SHP77 (cell line): ENCODE measurements around the gene SMAD6.
"Not testable (repeated sequence)": the region's sequence is repeated elsewhere in the genome, so short reads cannot be mapped to it uniquely, and the experiment has no call there.

ENCODE experiments used
- DNase-seq, 2 experiments: peaks; one replicate each; lab custom pipeline; 2025; lab: John Stamatoyannopoulos, UW

The SMAD6 gene

DNA sequence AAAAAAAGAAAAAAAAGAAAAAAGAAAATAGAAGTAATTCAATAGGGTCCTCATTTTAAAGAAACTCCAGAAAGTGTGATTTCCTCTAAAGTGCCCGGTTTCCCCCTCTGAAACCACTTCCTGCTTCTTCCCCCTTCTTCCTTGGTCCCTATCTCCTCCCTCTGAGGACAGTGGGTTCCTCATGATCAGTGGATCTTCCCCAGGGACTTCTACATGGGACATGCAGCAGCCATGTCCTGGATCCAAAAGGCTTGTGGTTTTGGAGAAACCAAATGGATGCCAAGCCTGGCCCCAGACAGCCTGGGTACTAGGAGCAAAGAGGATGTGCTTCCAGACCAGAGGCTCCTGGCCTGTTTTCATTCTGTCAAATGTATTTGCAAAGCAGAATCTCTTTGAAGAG is 26.6 kb upstream of the SMAD6 start:
- no peak for DNase-seq

DNA sequence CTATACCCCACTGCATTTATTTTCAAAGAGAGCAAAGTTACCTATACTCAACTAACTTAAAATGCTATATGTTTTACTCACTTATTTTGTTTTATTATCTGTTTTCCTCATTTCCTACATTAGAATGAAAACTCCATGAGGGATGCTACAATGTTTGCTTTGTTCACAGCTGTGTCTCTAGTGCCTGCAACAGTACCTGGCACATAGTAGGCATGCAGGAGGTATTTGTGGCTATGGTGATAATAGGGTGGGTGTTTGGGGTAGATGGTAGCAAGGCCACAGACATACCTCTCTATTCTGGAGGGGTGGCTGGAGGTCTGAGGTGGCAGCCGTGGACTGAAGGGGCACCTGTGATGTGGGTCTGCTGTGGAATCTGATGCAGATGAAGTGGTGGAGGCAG is 24.7 kb upstream of the SMAD6 start:
- no peak for DNase-seq

DNA sequence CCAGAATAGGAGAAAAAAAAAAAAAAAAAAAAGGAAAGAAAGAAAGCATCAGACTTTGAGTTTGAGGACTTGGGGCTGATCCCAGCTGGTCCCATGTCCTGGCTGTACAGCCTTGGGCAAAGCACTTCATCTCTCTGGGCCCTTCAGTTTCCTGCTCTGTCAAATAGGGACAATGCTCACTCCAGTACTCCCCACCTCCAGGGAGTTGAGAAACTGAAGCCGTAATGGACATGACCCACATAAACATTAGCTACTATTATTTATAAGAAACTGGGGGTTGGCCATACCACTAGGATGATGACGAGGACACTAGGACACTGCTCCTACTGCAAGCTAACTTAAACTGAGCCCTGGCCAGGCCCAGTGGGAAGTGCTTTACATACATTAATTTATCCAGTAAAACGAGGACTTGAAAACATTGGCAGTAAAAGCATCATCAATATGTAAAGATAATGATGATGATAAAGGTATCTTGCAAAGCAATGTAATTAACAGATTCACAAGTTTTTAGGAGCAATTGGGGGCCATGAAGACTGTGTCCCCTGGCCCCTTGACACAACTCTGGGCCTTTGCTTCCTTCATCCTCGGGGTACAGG is 22.9 kb upstream of the SMAD6 start:
- DNase-seq, result no peak

DNA sequence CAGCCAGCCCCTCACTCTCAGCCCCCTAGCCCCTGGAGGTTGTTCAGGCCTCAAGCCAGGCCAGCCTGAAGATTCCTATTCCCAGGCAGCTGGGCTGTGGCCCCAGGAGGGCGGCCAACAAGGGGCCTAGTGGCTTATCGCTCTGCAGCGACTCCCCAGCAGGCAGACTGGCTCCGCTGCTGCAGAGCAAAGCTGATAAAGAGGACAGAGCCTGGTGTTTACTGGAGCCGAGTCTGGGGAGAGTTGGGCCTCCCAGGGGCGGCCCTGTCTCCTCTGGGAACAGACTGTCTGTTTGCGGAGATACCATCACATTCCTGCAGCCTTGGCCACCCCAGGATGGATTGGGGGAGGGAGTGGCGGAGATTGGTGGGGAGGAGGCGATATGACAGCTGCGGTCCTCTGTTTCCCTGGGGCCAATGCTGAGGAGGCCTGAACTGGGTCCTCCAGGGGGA is 22.4 kb upstream of the SMAD6 start:
- no peak for DNase-seq

DNA sequence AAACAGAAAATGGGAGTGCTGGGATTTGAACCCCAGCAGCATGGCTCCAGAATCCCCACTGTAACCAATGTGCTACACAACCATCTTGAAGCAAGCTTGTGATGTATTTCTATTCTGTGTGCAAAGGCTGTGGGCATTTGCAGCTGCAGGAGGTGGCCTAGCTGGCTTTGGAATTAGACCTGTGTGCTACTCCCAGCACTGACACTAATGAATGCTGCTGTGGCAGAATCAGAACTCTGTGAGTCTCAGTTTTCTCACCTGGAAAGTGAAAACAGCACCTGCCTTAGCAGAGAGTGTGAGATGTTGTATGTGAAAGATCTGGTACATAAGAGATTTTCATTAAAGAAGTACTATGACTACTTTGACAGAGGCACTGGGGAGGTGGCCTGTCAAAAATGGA is 21.5 kb upstream of the SMAD6 start:
- DNase-seq, result no peak

DNA sequence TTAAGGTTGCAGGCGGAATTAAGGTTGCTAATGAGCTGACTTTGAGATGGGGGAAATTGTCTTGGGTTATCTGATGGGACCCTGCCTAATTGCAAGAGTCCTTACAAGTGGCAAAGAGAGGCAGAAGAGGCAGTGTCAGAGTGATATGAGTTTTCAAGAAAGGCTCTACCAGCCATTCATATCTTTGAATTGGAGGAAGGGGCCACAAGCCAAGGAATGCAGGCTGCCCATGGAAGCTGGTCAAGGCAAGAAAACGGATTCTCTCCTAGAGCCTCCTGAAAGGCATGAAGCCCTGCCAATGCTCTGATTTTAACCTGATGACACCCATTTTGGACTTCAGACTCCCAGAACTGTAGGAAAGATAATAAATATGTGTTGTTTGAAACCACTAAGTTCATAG is 20.6 kb upstream of the SMAD6 start:
- no peak for DNase-seq

DNA sequence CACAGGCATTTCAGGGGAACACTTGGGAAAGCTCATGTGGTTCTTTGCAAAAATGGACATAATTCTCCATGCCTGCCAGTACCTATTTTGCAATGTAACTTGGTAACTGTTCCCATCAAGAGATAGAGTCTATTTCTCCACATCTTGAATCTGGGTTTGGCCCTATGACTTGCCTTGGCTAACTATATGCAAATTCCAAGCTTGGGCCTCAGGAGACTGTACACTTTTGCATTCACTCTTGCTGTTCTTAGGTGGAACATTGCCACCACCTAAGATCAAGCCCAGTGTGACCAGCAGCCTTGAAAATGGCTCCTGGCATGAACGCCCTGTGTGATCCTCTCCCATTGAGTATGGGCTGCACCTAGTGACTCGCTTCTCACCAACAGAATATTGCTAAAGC is 19.8 kb upstream of the SMAD6 start:
- no peak for DNase-seq

DNA sequence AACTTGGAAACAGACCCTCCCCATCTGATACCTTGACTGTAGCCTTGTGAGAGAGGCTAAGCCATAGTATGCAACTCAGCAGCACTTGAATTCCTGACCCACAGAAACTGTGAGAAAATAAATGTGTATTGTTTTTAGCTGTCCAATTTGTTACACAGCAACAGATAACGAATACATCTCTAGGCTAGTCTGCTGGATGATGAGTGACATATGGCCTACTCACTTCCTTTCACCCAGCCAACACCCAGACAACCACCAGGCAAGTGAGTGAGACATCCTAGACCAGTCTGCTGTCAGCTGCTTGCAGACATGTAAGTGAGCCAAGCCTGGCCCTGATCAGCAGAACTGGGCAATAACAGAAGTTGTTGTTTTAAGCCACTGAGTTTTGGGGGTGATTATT is 19.2 kb upstream of the SMAD6 start:
- DNase-seq, result no peak

DNA sequence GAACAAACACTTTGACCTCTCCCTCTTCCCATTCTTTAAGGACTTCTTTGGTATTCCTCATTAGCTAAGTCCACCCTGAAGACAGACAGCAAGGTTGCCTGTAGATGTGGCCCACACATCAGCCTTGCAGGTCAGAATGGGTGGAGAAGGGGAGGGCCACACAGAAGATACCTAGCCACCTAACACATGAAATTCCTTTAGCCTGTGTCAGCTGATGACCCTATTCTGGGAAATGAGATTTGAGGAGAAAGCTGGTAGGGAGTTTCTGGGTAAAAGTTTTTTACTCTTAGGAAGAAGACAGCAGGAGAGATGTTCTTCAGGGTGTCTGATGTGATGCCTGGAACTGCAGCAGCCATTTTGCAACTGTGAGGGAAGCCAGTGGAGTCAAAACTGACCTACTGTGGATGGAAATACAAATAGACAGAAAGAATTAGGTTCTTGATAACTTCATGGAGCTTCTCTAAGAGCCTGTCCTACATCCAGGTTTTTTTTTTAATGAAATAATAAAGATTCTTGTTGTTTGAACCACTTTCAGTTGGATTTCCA is 17.8 kb upstream of the SMAD6 start:
- DNase-seq, result no peak

DNA sequence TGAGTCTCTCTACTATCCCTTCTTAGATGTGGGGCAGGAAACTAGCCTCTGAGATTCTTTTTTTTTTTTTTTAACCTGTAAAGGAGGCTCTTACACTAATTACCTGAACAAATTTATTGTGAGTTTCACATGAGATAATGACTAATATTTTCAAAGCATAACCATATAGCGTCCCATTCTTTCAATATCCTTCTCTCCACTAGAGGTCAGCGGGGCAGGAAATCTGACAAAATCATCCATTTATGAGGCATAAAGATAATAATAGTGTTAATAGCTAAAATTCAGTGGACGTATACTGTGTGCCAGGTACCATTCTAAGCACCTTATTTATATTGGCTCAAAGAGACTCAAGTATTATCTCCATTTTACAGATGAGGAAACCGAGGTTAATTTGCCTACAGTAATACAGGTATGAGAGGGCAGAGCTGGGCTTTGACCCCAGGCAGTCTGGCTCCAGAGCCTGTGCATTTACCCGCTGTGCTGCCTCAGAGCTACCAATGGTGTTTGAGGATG is 16.3 kb upstream of the SMAD6 start:
- no peak for DNase-seq

DNA sequence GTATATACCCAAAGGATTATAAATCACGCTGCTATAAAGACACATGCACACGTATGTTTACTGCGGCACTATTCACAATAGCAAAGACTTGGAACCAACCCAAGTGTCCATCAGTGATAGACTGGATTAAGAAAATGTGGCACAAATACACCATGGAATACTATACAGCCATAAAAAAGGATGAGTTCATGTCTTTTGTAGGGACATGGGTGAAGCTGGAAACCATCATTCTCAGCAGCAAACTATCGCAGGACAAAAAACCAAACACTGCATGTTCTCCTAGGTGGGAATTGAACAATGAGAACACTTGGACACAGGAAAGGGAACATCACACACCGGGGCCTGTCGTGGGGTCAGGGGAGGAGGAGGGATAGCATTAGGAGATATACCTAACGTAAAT is 11.1 kb upstream of the SMAD6 start:
- not testable (repeated sequence) for DNase-seq

DNA sequence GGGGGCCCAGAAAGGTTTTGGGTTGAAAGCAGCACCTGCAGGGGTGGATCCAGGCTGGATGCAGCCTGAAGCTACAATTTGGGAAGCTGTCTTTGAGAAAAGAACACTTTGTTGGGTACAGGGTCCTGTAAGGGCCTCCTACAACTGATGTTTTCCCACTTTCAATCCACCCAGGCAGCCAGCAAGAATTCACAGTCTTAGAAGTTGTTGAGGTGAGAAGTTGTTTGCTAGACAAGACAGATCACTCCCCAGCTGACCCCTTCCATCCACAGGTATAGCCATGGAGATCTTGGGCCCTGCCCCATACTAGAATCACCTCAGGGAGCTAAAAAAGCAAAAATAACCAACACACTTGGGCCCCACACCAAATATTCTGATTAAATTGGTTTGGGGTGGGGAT is 10.3 kb upstream of the SMAD6 start:
- no peak for DNase-seq

DNA sequence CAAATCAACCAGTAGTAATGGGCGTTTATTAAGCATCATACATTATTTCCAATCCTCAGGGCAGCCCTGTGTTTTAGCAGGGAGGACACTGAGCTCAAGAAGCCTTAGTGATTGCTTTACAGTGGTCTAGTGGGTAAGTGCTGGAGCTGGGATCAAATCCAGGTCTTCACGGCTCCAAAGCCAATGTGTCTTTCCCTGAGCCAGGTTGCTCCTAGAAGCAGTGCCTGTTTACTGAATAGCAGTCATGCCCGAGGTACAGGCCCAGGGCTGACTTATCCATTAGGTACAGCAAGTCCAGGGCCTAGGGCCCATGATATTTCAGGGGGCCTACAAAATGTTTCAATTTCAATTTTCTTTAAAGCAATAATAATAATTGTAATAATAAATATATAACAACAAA is 9.6 kb upstream of the SMAD6 start:
- DNase-seq, result no peak

DNA sequence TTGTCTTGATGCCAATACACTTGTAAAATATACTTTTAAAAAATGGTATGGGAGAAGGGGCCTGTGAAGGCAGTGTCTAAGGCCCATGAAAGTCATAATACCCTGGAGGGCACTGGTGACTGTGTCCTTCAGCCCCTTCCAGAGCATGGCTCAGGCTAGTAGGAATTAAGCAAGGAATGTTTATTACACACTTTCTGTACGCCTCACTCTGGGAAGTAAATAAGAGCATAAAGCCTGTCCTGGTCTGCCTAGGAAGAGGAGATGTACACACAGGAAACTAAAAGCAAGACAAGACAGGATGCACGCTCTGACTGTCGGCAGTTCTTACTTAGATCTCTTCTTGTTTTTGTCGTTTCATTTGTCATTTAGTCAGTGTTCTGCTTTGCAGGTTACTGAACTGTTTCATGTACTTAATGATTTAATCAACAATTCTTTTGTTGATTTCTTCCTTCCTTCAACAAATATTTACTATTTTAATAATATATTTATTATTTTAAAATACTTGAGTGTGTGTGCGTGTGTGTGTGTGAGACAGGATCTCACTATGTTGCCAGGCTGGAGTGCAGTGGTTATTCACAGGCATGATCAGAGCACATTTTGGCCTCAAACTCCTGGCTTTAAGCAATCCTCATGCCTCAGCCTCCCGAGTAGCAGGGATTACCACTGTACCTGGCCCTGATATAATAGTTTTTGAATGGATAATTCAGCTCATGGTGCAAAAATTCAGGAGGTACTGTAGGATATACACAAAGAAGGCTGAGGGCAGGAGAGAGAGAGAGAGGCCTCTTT is 9.0 kb upstream of the SMAD6 start:
- DNase-seq, result no peak

DNA sequence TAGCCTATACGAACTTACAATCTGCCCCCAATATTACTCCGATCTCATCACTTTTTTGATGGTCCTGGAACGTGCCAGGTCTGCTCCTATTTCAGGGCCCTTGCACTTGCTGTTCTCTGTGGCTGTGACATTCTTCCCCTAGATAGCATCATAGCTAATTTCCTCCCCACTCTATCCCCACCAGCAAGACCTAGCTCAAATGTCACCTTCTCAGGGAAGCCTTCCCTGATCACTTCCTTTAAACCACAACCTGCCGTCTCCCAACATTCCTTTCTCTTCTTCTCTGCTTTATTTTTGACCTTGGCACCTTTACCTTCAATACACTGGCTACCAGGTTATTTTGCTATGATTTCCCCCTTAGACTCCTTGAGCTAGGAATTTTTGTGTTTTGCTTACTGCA is 5.3 kb upstream of the SMAD6 start:
- DNase-seq, result no peak

DNA sequence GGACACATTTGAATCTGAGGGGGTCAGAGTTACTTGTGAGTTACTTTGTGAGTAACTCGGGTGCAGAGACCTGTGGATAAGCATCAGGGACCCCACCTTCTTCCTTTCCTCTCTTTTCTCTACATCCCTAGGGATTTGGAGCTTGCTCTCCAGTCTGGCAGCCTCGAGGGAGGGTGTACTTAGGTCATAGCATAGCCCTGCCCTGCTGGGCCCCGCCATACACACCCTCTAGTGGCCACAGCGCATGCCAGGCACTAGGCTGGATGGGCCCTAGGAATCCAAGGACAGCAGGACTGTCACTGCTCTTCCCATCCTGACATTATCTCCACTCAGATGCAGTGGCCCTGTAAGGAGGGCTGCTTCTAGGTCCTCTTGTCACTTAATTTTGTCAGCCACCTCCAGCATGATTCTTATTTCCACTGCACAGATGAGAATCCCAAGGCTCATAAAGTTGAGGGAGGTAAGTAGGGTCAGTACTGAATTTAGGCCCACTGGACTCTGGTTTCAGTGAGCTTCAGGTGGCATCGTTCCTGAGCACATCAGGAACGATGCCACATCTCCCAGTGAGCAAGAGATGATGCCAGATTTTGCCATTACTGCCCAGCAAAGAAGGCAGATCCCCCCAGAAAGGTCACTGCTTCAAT is 3.6 kb upstream of the SMAD6 start:
- peak; percentile 37 to 59 for DNase-seq

DNA sequence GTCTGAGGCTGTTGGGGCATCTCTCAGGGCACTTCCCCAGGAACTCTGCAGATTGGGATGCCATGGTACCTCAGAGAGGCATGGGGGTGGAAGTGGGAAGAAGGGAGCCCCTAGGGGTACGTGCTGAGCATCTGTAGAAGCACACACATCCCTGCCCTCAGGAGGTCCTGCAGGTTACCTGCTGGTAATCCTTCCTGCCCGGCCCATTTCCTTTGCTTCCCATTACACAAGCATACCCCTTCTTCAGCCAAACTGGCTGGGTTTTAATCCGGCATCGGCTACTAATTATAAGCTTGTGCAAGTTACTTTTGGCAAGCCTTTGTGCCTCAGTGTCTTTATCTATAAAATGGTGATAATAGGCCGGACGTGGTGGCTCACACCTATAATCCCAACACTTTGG is 3.1 kb upstream of the SMAD6 start:
- DNase-seq, result no peak

DNA sequence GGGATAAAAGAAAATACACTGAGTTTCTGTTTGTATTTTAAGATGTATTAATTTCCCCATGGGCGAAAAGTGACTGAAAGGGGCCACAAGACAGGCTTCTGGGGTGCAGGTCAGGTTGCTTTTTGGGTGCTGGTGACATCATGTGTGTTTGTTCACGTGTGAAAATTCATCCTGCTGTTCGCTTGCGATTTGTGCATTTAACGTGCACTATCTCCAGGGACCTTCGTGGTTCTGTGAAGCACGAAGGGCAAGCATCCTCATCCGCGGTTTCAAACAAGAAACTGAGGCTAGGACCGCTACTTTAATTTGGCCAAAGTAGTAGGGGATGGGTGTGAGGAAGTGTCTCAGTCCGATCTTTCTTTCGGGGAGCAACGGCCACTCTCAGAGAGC is 1.6 kb upstream of the SMAD6 start:
- no peak for DNase-seq

DNA sequence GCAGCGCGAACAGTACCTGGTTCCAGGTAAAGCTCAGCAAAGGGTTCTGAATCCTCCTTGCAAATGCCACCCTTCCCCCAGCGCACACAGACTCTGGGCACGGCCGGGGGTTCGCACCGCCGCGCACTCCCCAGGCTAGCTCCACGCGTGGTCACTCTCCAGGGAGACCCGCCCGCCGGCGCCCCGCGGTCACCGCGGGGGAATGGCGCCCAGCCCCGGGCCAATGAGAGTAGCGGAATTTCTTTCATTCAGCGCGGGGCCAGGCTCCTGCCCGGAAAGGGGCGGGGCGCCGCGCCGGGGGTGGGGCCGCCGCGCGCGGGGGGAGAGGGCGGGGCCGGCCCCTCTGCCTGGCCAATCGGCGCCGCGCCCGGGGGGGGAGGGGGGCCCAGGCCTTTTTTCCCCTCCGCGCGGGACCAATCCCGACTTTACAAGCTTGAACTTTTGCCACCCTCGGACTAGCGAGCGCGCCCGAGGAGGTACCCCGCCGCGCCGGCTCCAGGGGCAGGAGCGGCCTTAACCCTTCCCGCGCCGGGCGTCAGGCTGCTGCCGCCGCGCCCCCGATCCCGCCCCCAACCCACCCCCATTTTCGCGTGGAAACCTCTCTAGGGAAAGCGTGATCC is 1.1 kb upstream of the SMAD6 start:
- DNase-seq, result peak; percentile 58 to 87

DNA sequence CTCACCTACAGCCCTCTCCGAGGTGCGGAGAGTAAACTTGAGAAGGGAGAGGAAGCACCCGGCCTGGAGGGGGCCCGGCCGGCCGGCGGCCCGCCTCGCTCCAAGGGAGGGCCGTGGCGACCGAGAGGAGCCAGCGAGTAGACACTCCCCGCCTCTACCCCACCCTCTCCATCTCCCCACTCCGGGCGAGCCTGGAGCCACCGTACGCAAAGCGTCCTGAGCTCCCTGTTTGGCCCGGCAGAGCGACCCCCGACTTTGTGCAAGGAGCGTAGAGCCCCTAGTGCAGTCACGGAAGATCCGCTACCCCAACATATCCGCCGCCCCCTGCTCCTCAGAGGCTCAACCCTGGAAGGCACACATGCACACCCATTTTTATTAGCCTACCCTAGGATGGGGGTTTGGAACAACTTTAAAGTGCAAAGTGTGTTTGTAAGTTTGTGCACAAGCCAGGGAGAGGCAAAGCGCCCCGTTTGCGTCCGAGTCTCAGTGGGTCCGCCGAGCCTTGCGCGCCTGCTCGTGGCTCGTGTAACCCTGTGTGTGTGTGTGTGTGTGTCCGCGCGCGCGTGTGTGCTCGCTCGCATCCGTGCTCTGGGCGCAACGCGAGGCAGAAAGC is 508 bp upstream of the SMAD6 start:
- DNase-seq, result no peak

DNA sequence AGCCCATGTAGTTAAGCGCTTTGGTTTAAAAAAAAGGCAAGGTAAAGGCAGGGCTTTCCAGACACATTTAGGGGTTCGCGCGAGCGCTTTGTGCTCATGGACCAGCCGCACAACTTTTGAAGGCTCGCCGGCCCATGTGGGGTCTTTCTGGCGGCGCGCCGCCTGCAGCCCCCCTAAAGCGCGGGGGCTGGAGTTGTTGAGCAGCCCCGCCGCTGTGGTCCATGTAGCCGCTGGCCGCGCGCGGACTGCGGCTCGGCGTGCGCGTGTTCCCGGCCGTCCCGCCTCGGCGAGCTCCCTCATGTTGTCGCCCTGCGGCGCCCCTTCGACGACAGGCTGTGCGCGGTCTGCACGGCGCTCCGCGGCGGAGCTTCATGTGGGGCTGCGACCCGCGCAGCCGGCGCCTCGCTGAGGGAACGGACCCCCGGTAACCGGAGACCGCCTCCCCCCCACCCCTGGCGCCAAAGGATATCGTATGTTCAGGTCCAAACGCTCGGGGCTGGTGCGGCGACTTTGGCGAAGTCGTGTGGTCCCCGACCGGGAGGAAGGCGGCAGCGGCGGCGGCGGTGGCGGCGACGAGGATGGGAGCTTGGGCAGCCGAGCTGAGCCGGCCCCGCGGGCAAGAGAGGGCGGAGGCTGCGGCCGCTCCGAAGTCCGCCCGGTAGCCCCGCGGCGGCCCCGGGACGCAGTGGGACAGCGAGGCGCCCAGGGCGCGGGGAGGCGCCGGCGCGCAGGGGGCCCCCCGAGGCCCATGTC is 927 bp downstream of the SMAD6 start:
- DNase-seq, result no peak
